Breast epithelium (tissue), 4 donors: ENCODE measurements around the gene SCUBE2. TPM values are rescaled to one million over a fixed set of nuclear protein-coding genes. Genes with fewer than 3 reads are reported as not detected.
A peak's percentile ranks its signal among the peaks of the same experiment; 100 is the strongest.

Experiments
- DNase-seq, 2 donors: peaks; one replicate each; pipeline ENCODE4 v3.0.0-alpha.2; 2019; ENCODE audit warnings: low spot score in 2 of 2
- H3K27ac ChIP-seq, 2 donors: fragments of 200-600 bp; sonication (generic) in 1 of 2; one replicate each; pipeline ENCODE4 v1.5.1; 2016 to 2019; ENCODE audit warnings: mild to moderate bottlenecking in 1 of 2
- H3K27me3 ChIP-seq, 2 donors: fragments of 200-600 bp; sonication (generic) in 1 of 2; one replicate each; pipeline versions ENCODE4 v1.5.1 to v1.6.0; 2017 to 2019; ENCODE audit warnings: control low read depth in 1 of 2, mild to moderate bottlenecking in 1 of 2
- H3K36me3 ChIP-seq: fragments of 200-600 bp; one replicate; pipeline ENCODE4 v1.5.1; 2019
- H3K4me1 ChIP-seq, 2 donors: fragments of 200-600 bp; sonication (generic); one replicate each; pipeline ENCODE4 v1.5.1; 2016 to 2019; ENCODE audit warnings: control low read depth in 1 of 2
- H3K4me3 ChIP-seq, 3 donors: fragments of 200-600 bp; sonication (generic); 1 replicate in 2 of 3; 2 replicates in 1 of 3; pipeline ENCODE4 v1.5.1; 2016 to 2019; ENCODE audit warnings: mild to moderate bottlenecking in 3 of 3, moderate library complexity in 2 of 3
- H3K9me3 ChIP-seq, 2 donors: fragments of 200-600 bp; sonication (generic) in 1 of 2; one replicate each; pipeline ENCODE4 v1.5.1; 2016 to 2019; ENCODE audit warnings: control low read depth in 1 of 2
- POLR2A ChIP-seq: fragments of 450-650 bp; IDR thresholded peaks from one replicate; pipeline ENCODE4 v1.6.1; 2016; ENCODE audit warnings: antibody characterized with exemption, mild to moderate bottlenecking, moderate library complexity
- POLR2AphosphoS5 ChIP-seq, 3 donors: sonication (generic); formaldehyde crosslinking; IDR thresholded peaks; one replicate each; pipeline ENCODE4 v1.6.1; 2017; ENCODE audit warnings: antibody characterized with exemption in 3 of 3
- intact Hi-C: fragments of 100-400 bp; cut with DNase I; formaldehyde crosslinking; loops from one replicate; pipeline ENCODE4 v1.15.1; 2023; ENCODE audit warnings: low total_unique reads
- total RNA-seq, 3 donors: library from RNA; depleted of rRNA; stranded (reverse); fragments of >200 nt; gene quantifications; one replicate each; pipeline ENCODE4 v1.1.0, GENCODE V29; 2016
- TF ChIP-seq, protein P1 (sequence below), 3 donors: fragments of 450-650 bp; IDR thresholded peaks; one replicate each; pipeline ENCODE4 v1.5.1; 2016 to 2017; ENCODE audit warnings: antibody characterized with exemption in 3 of 3, mild to moderate bottlenecking in 3 of 3, moderate library complexity in 3 of 3

The SCUBE2 gene
- total RNA-seq, 3 donors from 2014 or later, result 35.7 to 139 (median 78.7) TPM

GRCh38 chr11:9092853-9093778 lies 1.7 kb upstream of the SCUBE2 start:
- TF ChIP-seq, protein P1, sequence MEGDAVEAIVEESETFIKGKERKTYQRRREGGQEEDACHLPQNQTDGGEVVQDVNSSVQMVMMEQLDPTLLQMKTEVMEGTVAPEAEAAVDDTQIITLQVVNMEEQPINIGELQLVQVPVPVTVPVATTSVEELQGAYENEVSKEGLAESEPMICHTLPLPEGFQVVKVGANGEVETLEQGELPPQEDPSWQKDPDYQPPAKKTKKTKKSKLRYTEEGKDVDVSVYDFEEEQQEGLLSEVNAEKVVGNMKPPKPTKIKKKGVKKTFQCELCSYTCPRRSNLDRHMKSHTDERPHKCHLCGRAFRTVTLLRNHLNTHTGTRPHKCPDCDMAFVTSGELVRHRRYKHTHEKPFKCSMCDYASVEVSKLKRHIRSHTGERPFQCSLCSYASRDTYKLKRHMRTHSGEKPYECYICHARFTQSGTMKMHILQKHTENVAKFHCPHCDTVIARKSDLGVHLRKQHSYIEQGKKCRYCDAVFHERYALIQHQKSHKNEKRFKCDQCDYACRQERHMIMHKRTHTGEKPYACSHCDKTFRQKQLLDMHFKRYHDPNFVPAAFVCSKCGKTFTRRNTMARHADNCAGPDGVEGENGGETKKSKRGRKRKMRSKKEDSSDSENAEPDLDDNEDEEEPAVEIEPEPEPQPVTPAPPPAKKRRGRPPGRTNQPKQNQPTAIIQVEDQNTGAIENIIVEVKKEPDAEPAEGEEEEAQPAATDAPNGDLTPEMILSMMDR (IDR thresholded peaks at IDR 0.05), result no peak
- TF ChIP-seq POLR2A (no peak), POLR2AphosphoS5 (IDR thresholded peaks at IDR 0.05) (no peak)
- no peaks in the 10 kb centered on the region for H3K27me3 ChIP-seq
- intact Hi-C loops, result no loop called here

DNA sequence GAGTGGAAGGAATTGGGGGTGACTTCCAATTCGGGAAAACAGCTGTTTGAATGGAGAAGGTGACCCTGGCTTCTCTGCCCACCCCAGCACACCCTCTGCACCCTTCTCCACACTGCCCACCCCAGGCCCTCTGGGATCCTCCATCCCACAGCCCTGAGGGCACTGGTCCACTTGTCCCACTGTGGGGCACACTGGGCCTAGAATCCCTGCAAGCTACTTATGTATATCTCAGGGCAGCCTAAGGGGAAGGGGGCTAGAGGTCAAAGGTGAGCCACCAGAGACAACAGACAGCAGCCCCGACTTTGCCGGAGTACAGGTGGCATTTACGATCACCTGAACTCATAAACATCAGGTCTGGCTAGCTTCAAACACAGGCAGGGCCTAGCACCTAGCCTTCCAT lies 673 bp upstream of the SCUBE2 start:
- Histone ChIP-seq H3K4me1 (peaks cover 0 to 4% of the 10 kb centered on the region in 2 donors), H3K4me3 (peak overlapping the region; percentile 47 to 90 (median 64)), H3K27me3 (no peaks in the 10 kb centered on the region), H3K27ac (peak overlapping the region in 1 of 2 donors; percentile 83), H3K9me3 (no peaks in the 10 kb centered on the region), H3K36me3 (no peaks in the 10 kb centered on the region)
- intact Hi-C loops, result no loop called here
- TF ChIP-seq, protein P1 (IDR thresholded peaks at IDR 0.05), result no peak
- TF ChIP-seq POLR2A (no peak), POLR2AphosphoS5 (IDR thresholded peaks at IDR 0.05) (no peak)
- DNase-seq, result no peak

More at GRCh38 chr11:9092853-9093778, 1.7 kb upstream of the SCUBE2 start:
- Histone ChIP-seq H3K27ac (no peak overlapping the region), H3K4me1 (peaks cover 0 to 4% of the 10 kb centered on the region in 2 donors), H3K36me3 (no peaks in the 10 kb centered on the region), H3K9me3 (no peaks in the 10 kb centered on the region), H3K4me3 (no peak overlapping the region)
- DNase-seq, result no peak

DNA sequence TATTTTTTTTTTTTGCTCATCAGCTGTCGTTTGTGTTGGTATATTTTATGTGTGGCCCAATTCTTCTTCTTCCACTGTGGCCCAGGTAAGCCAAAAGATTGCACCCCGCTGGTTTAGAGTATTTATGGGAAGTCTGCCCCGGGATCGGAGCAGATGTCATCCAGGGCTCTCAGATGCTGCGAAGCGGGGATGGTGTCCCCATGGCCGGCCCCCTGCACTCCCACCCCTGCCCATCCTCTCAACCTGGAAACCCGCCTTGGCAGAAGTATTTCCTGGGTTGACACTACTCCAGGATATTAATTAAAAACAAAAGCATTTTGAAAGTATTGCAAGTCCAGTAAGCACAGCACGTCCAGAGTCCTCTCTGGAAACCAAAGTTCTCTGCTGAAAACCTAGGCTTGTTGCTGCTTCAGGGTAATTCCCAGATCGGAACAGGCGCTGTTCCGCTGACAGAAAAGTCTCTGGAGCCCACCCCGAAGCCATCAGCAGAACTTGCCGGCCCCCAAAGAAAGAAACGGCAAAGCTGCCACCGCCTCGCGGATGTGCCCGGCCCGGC lies 833 bp downstream of the SCUBE2 start:
- TF ChIP-seq POLR2AphosphoS5 (IDR thresholded peaks at IDR 0.05) (no peak), POLR2A (no peak)
- TF ChIP-seq, protein P1 (IDR thresholded peaks at IDR 0.05), result no peak
- Histone ChIP-seq H3K27ac (peak overlapping the region; percentile 40 to 83), H3K9me3 (no peaks in the 10 kb centered on the region), H3K36me3 (no peaks in the 10 kb centered on the region), H3K27me3 (no peaks in the 10 kb centered on the region), H3K4me3 (peak overlapping the region; percentile 47 to 90 (median 64)), H3K4me1 (peaks cover 0 to 4% of the 10 kb centered on the region in 2 donors)
- DNase-seq, result no peak
- intact Hi-C loops, result no loop called here

GRCh38 chr11:9089636-9090035 lies 1.8 kb downstream of the SCUBE2 start:
- Histone ChIP-seq H3K9me3 (no peaks in the 10 kb centered on the region), H3K27me3 (no peaks in the 10 kb centered on the region), H3K4me1 (peaks cover 0 to 4% of the 10 kb centered on the region in 2 donors), H3K27ac (peak overlapping the region in 1 of 2 donors; percentile 76), H3K4me3 (peak overlapping the region in 2 of 3 donors; percentile 6 to 28), H3K36me3 (no peaks in the 10 kb centered on the region)
- DNase-seq, result no peak
- intact Hi-C loops, result no loop called here
- TF ChIP-seq, protein P1 (IDR thresholded peaks at IDR 0.05), result no peak
- TF ChIP-seq POLR2A (no peak), POLR2AphosphoS5 (IDR thresholded peaks at IDR 0.05) (no peak)

DNA sequence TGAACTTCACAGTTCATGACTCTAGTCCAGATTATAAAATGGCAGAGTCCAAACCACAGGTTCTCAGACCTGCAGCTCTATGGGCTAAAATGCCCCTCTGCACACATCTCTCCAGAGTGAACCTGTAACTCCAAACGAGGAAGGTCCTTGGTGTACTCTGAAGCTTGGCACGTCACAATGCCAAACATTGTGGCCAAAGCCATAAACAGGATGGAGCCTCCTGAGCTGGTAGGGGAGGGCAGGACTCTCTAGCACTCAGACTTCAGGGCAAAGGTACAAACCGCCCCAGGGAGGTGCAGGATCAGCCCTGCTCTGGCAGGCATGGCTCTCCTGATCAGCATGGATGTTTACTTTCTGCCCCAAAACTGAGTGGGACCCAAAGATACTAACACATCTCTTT lies 2.3 kb downstream of the SCUBE2 start:
- Histone ChIP-seq H3K9me3 (no peaks in the 10 kb centered on the region), H3K27ac (peak overlapping the region; percentile 17 to 76), H3K36me3 (no peaks in the 10 kb centered on the region), H3K27me3 (no peaks in the 10 kb centered on the region), H3K4me3 (peak overlapping the region in 1 of 3 donors; percentile 28), H3K4me1 (peaks cover 0 to 4% of the 10 kb centered on the region in 2 donors)
- intact Hi-C loops, result no loop called here
- no peak for TF ChIP-seq POLR2AphosphoS5 (IDR thresholded peaks at IDR 0.05)
- no peak for TF ChIP-seq POLR2A
- TF ChIP-seq, protein P1 (IDR thresholded peaks at IDR 0.05), result no peak
- DNase-seq, result no peak
